Glutamatergic neuron (in vitro differentiated cells): ENCODE results near the gene CD4. TPM values are rescaled to one million over a fixed set of nuclear protein-coding genes. Genes with fewer than 3 reads are reported as not detected.
A peak's percentile ranks its signal among the peaks of the same experiment; 100 is the strongest.

Source experiments
- DNase-seq: peaks from one replicate; pipeline ENCODE4 v3.0.0; 2022
- H3K27ac Mint-ChIP-seq: one replicate; pipeline ENCODE4 v1.8.0; 2020; ENCODE audit warnings: mild to moderate bottlenecking, mixed read lengths, inconsistent platforms; ENCODE audit not compliant: unreplicated experiment
- H3K27me3 Mint-ChIP-seq: one replicate; pipeline ENCODE4 v1.8.0; 2020; ENCODE audit warnings: mild to moderate bottlenecking, moderate library complexity, mixed read lengths, inconsistent platforms; ENCODE audit not compliant: unreplicated experiment
- H3K36me3 Mint-ChIP-seq: one replicate; pipeline ENCODE4 v1.8.0; 2020; ENCODE audit warnings: mild to moderate bottlenecking, mixed read lengths, inconsistent platforms; ENCODE audit not compliant: unreplicated experiment
- H3K4me1 Mint-ChIP-seq: one replicate; pipeline ENCODE4 v1.8.0; 2020; ENCODE audit warnings: mild to moderate bottlenecking, low read depth, mixed read lengths, inconsistent platforms; ENCODE audit not compliant: unreplicated experiment
- H3K4me3 Mint-ChIP-seq: one replicate; pipeline ENCODE4 v1.8.0; 2020; ENCODE audit warnings: mild to moderate bottlenecking, mixed read lengths, inconsistent platforms; ENCODE audit not compliant: unreplicated experiment
- H3K9me3 Mint-ChIP-seq: one replicate; pipeline ENCODE4 v1.8.0; 2020; ENCODE audit warnings: mild to moderate bottlenecking, moderate library complexity, mixed read lengths, inconsistent platforms; ENCODE audit not compliant: unreplicated experiment
- CTCF ChIP-seq: fragments of 200-600 bp; sonication (generic); IDR thresholded peaks from one replicate; pipeline ENCODE4 v1.5.0; 2021; ENCODE audit not compliant: partially characterized antibody, unreplicated experiment
- total RNA-seq: library from RNA; stranded (reverse); fragmentation: NEBNext Ultra II Directional; extraction: Animal tissue kit (Norgen Biotek cat#: 25700); gene quantifications from one replicate; pipeline ENCODE4 v1.2.1, GENCODE V29; 2021; ENCODE audit not compliant: unreplicated experiment

The CD4 gene
- total RNA-seq, 1 donor from 2014 or later: 0.17 TPM

DNA sequence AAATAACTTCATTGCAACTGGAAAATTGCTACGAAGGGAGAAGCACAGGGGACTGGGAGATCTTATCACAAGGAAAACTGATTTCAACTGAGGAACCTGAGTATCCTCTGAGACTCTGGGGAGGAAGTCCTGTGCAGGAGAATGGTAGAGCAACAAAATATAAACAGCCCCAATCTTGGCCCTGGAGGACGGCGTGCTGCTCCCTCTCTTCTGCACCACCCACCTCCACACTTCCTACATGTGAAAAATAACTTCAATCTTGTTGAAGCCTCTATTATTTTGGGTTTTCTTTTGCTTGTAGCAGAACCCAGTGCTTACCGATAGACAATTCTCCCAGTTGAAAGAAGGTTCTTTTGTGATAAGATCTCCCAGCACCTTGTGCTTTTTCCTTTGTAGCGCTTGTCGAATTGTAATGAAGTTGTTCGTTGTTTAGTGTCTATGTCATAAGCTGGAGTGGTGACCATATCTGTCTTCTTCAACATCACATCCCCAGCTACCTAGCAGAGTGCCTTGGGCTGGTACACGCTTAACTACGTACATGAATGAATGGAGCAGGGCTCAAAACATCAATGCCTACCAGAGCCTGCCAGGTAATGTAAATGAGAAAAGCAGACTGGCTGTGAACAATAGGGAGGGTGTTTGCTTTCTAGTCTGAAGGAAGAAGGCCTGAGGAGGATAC, 2.8 kb upstream of the CD4 start:
- H3K27ac Mint-ChIP-seq: no peak overlapping the region
- peaks cover 5% of the 10 kb centered on the region for H3K27me3 Mint-ChIP-seq
- peaks cover 9% of the 10 kb centered on the region for H3K4me1 Mint-ChIP-seq
- TF ChIP-seq CTCF: no peak
- no peak overlapping the region for H3K4me3 Mint-ChIP-seq
- no peaks in the 10 kb centered on the region for H3K36me3 Mint-ChIP-seq
- peaks cover 1% of the 10 kb centered on the region for H3K9me3 Mint-ChIP-seq
- DNase-seq: no peak

DNA sequence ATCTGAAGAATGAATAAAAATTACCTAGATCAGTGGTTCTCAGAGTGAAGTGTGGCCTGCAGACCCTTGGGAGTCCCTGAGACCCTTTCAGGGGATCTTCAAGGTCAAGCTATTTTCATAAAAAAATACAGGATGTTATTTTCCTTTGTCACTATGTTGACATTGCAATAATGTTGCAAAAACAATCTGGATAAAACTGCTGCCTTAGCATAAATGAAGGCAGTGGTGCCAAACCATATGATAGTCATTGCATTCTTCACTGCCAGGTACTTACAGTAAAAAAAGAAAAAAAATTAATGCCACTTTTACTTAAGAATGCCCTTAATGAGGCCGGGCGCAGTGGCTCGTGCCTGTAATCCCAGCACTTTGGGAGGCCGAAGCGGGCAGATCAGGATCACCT, 2.0 kb upstream of the CD4 start:
- no peak for DNase-seq
- Mint-ChIP-seq H3K4me1 (peaks cover 8% of the 10 kb centered on the region), H3K27me3 (peaks cover 5% of the 10 kb centered on the region), H3K9me3 (peaks cover 1% of the 10 kb centered on the region), H3K27ac (no peak overlapping the region), H3K36me3 (no peaks in the 10 kb centered on the region), H3K4me3 (no peak overlapping the region)
- TF ChIP-seq CTCF: no peak

DNA sequence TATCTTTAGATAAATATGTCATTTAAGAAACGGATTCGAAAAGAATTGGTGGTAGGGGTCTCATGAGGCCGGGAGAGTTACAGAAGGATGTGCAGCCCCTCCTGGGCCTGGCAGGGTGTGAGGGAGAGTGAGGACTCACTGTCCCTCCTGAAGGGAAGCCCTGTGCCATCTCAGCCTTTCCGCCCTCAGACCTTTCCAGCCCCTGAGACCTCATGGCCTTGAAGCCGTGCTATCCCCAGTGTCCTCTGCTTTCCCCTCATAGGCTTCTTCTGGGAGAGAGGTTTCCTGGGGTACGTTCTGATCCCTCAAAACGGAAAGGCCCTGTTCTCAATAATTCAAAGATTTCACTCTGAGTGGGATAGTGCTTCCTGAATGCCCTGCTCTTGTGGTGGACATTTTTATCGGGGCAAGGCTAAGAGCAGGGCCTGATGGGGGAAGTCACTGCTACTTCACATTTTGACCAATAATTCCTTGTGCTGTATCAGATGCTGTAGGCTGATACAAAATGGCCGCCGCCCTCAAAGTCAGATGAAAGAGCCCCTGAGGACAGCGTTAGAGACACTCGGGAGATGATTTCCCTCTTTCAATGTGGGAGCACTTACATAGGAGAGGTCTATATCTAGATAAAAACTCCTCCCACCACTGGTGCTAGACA, 1.3 kb downstream of the CD4 start:
- Mint-ChIP-seq H3K27ac (peak overlapping the region; percentile 33), H3K4me1 (peaks cover 14% of the 10 kb centered on the region), H3K27me3 (peaks cover 3% of the 10 kb centered on the region), H3K9me3 (peaks cover 2% of the 10 kb centered on the region), H3K36me3 (peaks cover 5% of the 10 kb centered on the region), H3K4me3 (no peak overlapping the region)
- DNase-seq: no peak
- no peak for TF ChIP-seq CTCF

- Mint-ChIP-seq H3K36me3 (peaks cover 5% of the 10 kb centered on the region), H3K27ac (no peak overlapping the region), H3K9me3 (peaks cover 2% of the 10 kb centered on the region), H3K4me3 (peak overlapping the region; percentile 16), H3K4me1 (peaks cover 18% of the 10 kb centered on the region), H3K27me3 (peaks cover 5% of the 10 kb centered on the region)
- no peak for DNase-seq
- TF ChIP-seq CTCF: no peak
These were observed 2.7 kb downstream of the CD4 start for GRCh38 chr12:6791931-6792520.
